GM12865 (cell line): ENCODE results near the gene FAM13A.
"Not testable (repeated sequence)": the region's sequence is repeated elsewhere in the genome, so short reads cannot be mapped to it uniquely, and the experiment has no call there.

Source experiments
- DNase-seq: peaks from one replicate; pipeline ENCODE4 v3.0.0; 2010; ENCODE audit warnings: low read depth
- H3K4me3 ChIP-seq: 2 replicates; pipeline ENCODE4 v1.5.1; 2011; ENCODE audit warnings: mild to moderate bottlenecking, low read depth, low read length, control low read depth
- CTCF ChIP-seq: IDR thresholded peaks from 2 replicates; pipeline ENCODE4 v1.5.1; 2011; ENCODE audit warnings: low read length, control low read depth, low read depth, inconsistent platforms; ENCODE audit not compliant: insufficient read depth; ENCODE audit errors: missing control alignments

Gene FAM13A

GRCh38 chr4:89000844-89001360, 56.1 kb downstream of the FAM13A start:
- DNase-seq: no peak
- H3K4me3 ChIP-seq: no peak overlapping the region
- TF ChIP-seq CTCF: no peak

DNA sequence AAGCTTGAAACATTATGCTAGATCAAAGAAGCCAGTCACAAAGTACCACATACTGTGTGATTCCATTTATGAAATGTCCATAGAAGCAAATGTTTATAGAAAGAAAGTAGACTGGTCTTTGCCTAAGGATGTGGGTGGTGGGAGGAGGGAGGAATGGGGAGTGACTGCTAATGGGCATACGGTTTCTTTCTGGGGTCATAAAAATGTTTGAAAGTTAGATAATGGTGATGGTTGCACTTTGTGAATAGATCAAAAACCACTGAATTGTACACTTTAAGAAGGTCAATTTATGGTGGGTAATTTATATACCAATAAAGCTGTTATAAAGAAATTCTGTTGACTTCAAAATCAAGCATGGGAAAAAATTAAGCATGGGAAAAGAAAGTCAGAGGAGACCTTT, 56.6 kb downstream of the FAM13A start:
- H3K4me3 ChIP-seq: no peak overlapping the region
- DNase-seq: no peak
- TF ChIP-seq CTCF: no peak

DNA sequence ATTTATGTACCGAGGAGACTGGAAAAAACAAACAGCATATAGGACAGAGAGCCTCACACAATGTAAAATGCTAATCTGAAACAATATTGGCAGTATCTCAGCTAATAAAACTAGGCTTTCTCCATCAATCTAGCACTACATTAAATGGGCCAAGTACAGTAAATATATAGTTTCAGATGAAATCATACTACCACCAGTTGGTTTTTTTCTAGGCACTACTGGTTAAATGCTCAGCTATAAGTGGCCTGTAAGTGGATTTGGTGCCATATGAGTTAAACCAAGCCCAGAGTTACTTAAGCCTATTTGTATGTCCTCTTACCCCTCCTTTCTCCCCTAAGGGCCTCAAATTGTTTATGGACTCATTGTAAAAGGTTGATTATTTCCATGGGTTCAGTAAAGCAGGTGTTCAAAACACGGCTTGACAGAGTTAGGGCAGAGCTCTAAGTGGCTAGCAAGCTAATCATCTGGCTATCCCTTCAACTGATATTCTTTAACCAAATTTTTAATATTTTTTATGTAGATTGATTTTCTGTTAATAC, 57.5 kb downstream of the FAM13A start:
- no peak overlapping the region for H3K4me3 ChIP-seq
- no peak for DNase-seq
- TF ChIP-seq CTCF: no peak

- no peak for TF ChIP-seq CTCF
- H3K4me3 ChIP-seq: no peak overlapping the region
- no peak for DNase-seq
Measured at GRCh38 chr4:88998891-88999290, 58.1 kb downstream of the FAM13A start.

DNA sequence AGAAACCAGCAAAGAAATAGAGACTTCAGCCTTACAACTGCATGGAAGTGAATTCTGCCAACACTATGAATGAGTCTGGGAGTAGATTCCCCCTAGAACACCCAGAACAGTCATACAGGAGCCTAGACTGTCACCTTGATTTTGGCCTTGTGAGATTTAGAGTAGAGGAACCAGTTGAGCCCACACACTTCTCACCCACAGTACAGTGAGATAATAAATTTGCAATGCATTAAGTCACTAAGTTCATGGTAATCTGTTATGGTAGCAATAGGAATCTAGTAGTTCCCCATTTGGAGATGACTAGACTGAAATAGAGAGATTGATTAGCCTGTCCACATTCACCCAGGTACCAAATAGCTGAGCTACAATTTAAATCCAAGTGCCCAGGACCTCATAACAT, 59.0 kb downstream of the FAM13A start:
- no peak for TF ChIP-seq CTCF
- no peak for DNase-seq

DNA sequence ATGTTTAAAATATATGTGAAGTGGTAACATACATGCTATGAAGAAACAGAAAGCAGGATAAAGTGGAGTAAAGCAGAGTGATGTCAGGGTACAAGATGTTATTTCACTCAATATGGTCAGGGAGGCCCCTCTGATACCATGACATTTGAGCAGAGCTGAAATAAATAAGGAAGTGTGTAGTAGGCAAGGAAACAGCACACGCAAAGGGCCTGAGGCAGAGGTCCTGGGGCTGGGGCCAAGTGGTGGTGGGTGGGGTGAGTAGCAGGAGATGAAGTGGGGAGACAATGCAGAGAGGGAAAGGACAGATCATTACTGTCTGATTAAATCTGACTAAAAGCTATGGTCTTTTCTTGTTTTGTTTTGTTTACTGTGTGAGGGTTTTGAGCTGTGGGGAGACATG, 61.1 kb downstream of the FAM13A start:
- no peak for TF ChIP-seq CTCF
- no peak overlapping the region for H3K4me3 ChIP-seq
- no peak for DNase-seq

More for the DNA sequence above, 59.0 kb downstream of the FAM13A start:
- H3K4me3 ChIP-seq: no peak overlapping the region

GRCh38 chr4:88995257-88995656, 61.7 kb downstream of the FAM13A start:
- H3K4me3 ChIP-seq, DNase-seq: not testable (repeated sequence)

- no peak for DNase-seq
- H3K4me3 ChIP-seq: no peak overlapping the region
- no peak for TF ChIP-seq CTCF
Measured at GRCh38 chr4:88993246-88993645, 63.7 kb downstream of the FAM13A start.
